IMR-90 (cell line): ENCODE results near the gene AKR7A2.

Experiments
- RAD21 ChIP-seq: IDR thresholded peaks from 2 replicates; pipeline ENCODE4 v1.6.1; 2012; ENCODE audit warnings: low read length, improper control_type of control experiment
- RCOR1 ChIP-seq: IDR thresholded peaks from 2 replicates; pipeline ENCODE4 v1.6.1; 2012; ENCODE audit warnings: mild to moderate bottlenecking, low read length, improper control_type of control experiment; ENCODE audit not compliant: insufficient replicate concordance

GRCh38 chr1:19326748-19327065, 14.8 kb upstream of the AKR7A2 start:
- TF ChIP-seq RCOR1 (no peak), RAD21 (no peak)
